ENCODE data around the gene ERC2. TPM values are rescaled to one million over a fixed set of nuclear protein-coding genes. Genes with fewer than 3 reads are reported as not detected.

ERC2 gene
- total and polyA plus RNA-seq, 2 of the 8 experiments (the other 6 are each of a cell fraction or from before 2014, with no cell fraction given) = 16.4 to 22.8 TPM

GRCh38 chr3:56101576-56101975 is 366.7 kb downstream of the ERC2 start (continued):
- TF ChIP-seq SAP30 (IDR thresholded peaks at IDR 0.05; ENCODE audit: insufficient read depth, insufficient replicate concordance, low read length) (no peak), POU5F1 (IDR thresholded peaks at IDR 0.05; ENCODE audit: low read depth, low read length) (no peak), CHD7 (IDR thresholded peaks at IDR 0.05; ENCODE audit: insufficient replicate concordance, low read length) (no peak), NRF1 (IDR thresholded peaks at IDR 0.05; ENCODE audit: low read depth, low read length) (no peak), EGR1 (IDR thresholded peaks at IDR 0.05; ENCODE audit: borderline replicate concordance, low read depth, low read length) (no peak), ASH2L (IDR thresholded peaks at IDR 0.05; ENCODE audit: low read length) (no peak), PHF8 (conservative IDR thresholded peaks at IDR 0.05; ENCODE audit: low read depth, low read length) (no peak), POLR2AphosphoS5 (IDR thresholded peaks at IDR 0.05; ENCODE audit: low read depth, low read length) (no peak)

All from H1 (cell line).